Small intestine (tissue), 7 donors: Measurements from ENCODE around the gene FALEC. TPM values are rescaled to one million over a fixed set of nuclear protein-coding genes. Genes with fewer than 3 reads are reported as not detected.

Source experiments
- DNase-seq, 2 donors: peaks; one replicate each; pipeline versions ENCODE4 v3.0.0 to v3.0.0-alpha.2; 2013
- FAIRE-seq: peaks from 2 replicates; lab custom pipeline; 2012; peaks lifted over from hg19 to GRCh38; lab: Jason Lieb, UNC
- H3K27ac ChIP-seq, 3 donors: one replicate each; pipeline ENCODE4 v1.5.1; 2013; ENCODE audit warnings: low read length in 2 of 3, mild to moderate bottlenecking in 2 of 3, control low read depth in 1 of 3, inconsistent platforms in 1 of 3, low read depth in 1 of 3, moderate library complexity in 1 of 3
- H3K27me3 ChIP-seq, 3 donors: one replicate each; pipeline ENCODE4 v1.6.1; 2013; ENCODE audit warnings: low read length in 3 of 3, inconsistent platforms in 1 of 3; ENCODE audit not compliant: control insufficient read depth in 3 of 3, insufficient read depth in 3 of 3
- H3K36me3 ChIP-seq, 3 donors: one replicate each; pipeline ENCODE4 v1.6.1; 2013; ENCODE audit warnings: low read length in 3 of 3, inconsistent platforms in 1 of 3, low read depth in 1 of 3, mild to moderate bottlenecking in 1 of 3, moderate library complexity in 1 of 3; ENCODE audit not compliant: control insufficient read depth in 3 of 3, insufficient read depth in 2 of 3
- H3K4me1 ChIP-seq, 3 donors: one replicate each; pipeline ENCODE4 v1.6.1; 2013; ENCODE audit warnings: low read length in 2 of 3, inconsistent platforms in 1 of 3, low read depth in 1 of 3, mild to moderate bottlenecking in 1 of 3, moderate library complexity in 1 of 3; ENCODE audit not compliant: control insufficient read depth in 3 of 3, insufficient read depth in 2 of 3
- H3K4me3 ChIP-seq, 3 donors: one replicate each; pipeline ENCODE4 v1.5.1; 2013; ENCODE audit warnings: low read length in 3 of 3, control low read depth in 1 of 3, inconsistent platforms in 1 of 3, low read depth in 1 of 3, mild to moderate bottlenecking in 1 of 3, moderate library complexity in 1 of 3
- H3K9me3 ChIP-seq, 2 donors: one replicate each; pipeline ENCODE4 v1.6.1; 2013; ENCODE audit warnings: low read depth in 1 of 2, low read length in 1 of 2; ENCODE audit not compliant: control insufficient read depth in 2 of 2, insufficient read depth in 1 of 2
- WGBS, 3 donors: extraction: QIAGEN DNeasy Blood & Tissue Kit; methylation state at CpG; one replicate each; pipeline ENCODE4 v1.1.7; 2013; 5-methylcytosine and 5-hydroxymethylcytosine counted together
- polyA plus RNA-seq, 4 donors: library from polyadenylated mRNA; stranded (reverse) in 3 of 4; unstranded in 1 of 4; fragments of 200-250 nt in 3 of 4; fragments of 120-200 nt in 1 of 4; gene quantifications; one replicate each; pipeline versions ENCODE4 v1.2.1 to v1.2.3, GENCODE V29; 2013
- donor health status: healthy with polysubstance abuse.
- donor health status: control.
- donor health status: control.
- donor health status: Bipolar disorder and iron deficiency.
- donor health status: healthy.

FALEC gene
- polyA plus RNA-seq, 4 donors = 0.24 TPM; not detected in 3

DNA sequence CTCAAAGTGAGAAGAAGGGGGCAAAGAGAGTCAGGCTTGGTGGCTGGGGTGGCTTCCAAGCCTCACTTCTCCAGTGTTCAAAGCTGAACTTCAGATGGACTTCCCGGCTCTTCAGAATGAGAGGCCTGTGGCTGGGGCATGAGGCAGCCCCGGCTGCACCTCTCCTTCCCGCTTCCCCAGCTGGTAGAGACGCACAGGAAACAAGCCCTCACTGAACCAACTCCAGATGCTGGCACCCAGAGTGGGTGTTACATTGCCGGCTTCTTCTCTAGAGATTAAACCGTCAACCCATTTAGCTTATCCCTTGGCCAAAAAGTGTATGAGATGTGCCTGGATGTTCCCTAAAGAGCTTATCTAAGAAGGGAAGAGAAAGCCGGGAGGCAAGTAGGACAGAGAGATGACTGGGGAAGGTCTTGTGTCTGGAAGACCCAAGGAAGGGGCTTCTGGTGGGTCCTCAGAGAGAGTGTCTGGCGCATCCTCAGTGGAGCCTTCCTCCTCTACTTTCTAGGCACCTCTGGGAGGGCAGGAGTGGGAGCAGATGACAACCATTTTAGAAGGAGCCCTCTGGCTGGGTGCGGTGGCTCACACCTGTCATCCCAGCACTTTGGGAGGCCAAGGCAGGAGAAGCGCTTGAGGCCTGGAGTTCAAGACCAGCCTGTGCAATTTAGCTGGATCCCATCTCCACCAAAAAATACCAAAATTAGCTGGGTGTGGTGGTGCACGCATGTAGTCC, 35.7 kb downstream of the FALEC start:
- Histone ChIP-seq H3K4me3 (no peak overlapping the region), H3K9me3 (no peaks in the 10 kb centered on the region), H3K4me1 (peaks cover 0 to 29% (median 4%) of the 10 kb centered on the region in 3 donors), H3K36me3 (peaks cover 0 to 16% (median 0%) of the 10 kb centered on the region in 3 donors), H3K27me3 (peaks cover 0 to 17% (median 0%) of the 10 kb centered on the region in 3 donors), H3K27ac (peak overlapping the region in 2 of 3 donors; percentile 31 to 83)
- FAIRE-seq (no peak), DNase-seq (peak in 1 of 2 donors; percentile 13)
- 51 to 63% (median 55%) methylated on average over 11 of the region's 11 CpGs for WGBS, 3 donors

GRCh38 chr1:150551784-150552127, 36.2 kb downstream of the FALEC start:
- Histone ChIP-seq H3K36me3 (peaks cover 0 to 20% (median 0%) of the 10 kb centered on the region in 3 donors), H3K27ac (peak overlapping the region in 2 of 3 donors; percentile 31 to 83), H3K4me3 (no peak overlapping the region), H3K9me3 (no peaks in the 10 kb centered on the region), H3K4me1 (peaks cover 0 to 29% (median 4%) of the 10 kb centered on the region in 3 donors), H3K27me3 (peaks cover 0 to 17% (median 0%) of the 10 kb centered on the region in 3 donors)
- no peak for FAIRE-seq
- peak in 1 of 2 donors; percentile 2 for DNase-seq
- WGBS, 3 donors = 10 to 38% (median 25%) methylated on average over 1 of the region's 1 CpG

GRCh38 chr1:150552128-150552910, 36.8 kb downstream of the FALEC start:
- Histone ChIP-seq H3K4me1 (peaks cover 0 to 29% (median 4%) of the 10 kb centered on the region in 3 donors), H3K4me3 (no peak overlapping the region), H3K27me3 (peaks cover 0 to 17% (median 0%) of the 10 kb centered on the region in 3 donors), H3K9me3 (no peaks in the 10 kb centered on the region), H3K36me3 (peaks cover 0 to 24% (median 0%) of the 10 kb centered on the region in 3 donors), H3K27ac (peak overlapping the region in 2 of 3 donors; percentile 31 to 83)
- WGBS, 3 donors = 34 to 41% (median 40%) methylated on average over 12 to 13 of the region's 13 CpGs
- DNase-seq (peak in 1 of 2 donors; percentile 81), FAIRE-seq (no peak)

GRCh38 chr1:150552911-150553289, 37.3 kb downstream of the FALEC start:
- no peak for DNase-seq
- H3K4me3 ChIP-seq = no peak overlapping the region

DNA sequence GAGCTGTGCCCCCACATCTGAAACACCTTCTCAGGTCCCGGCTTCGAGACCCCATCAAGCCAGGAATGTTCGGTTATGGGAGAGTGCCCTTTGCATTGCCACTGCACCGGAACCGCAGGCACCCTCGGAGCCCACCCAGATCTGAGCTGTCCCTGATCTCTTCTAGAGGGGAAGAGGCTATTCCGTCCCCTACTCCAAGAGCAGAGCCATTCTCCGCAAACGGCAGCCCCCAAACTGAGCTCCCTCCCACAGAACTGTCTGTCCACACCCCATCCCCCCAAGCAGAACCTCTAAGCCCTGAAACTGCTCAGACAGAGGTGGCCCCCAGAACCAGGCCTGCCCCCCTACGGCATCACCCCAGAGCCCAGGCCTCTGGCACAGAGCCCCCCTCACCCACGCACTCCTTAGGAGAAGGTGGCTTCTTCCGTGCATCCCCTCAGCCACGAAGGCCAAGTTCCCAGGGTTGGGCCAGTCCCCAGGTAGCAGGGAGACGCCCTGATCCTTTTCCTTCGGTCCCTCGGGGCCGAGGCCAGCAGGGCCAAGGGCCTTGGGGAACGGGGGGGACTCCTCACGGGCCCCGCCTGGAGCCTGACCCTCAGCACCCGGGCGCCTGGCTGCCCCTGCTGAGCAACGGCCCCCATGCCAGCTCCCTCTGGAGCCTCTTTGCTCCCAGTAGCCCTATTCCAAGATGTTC, 38.0 kb downstream of the FALEC start:
- FAIRE-seq (no peak), DNase-seq (no peak)
- Histone ChIP-seq H3K36me3 (peaks cover 0 to 36% (median 0%) of the 10 kb centered on the region in 3 donors), H3K4me3 (no peak overlapping the region), H3K27me3 (peaks cover 0 to 16% (median 0%) of the 10 kb centered on the region in 3 donors), H3K9me3 (no peaks in the 10 kb centered on the region), H3K27ac (peak overlapping the region in 1 of 3 donors; percentile 13), H3K4me1 (peaks cover 0 to 25% (median 4%) of the 10 kb centered on the region in 3 donors)
- WGBS, 3 donors = 75 to 89% (median 87%) methylated on average over 19 to 23 of the region's 23 CpGs

More at GRCh38 chr1:150552911-150553289, 37.3 kb downstream of the FALEC start:
- peaks cover 0 to 17% (median 0%) of the 10 kb centered on the region in 3 donors for H3K27me3 ChIP-seq
- peak overlapping the region in 2 of 3 donors; percentile 23 to 83 for H3K27ac ChIP-seq
- H3K9me3 ChIP-seq = no peaks in the 10 kb centered on the region
- 72 to 82% (median 79%) methylated on average over 12 of the region's 12 CpGs for WGBS, 3 donors
- FAIRE-seq = no peak
- H3K4me1 ChIP-seq = peaks cover 0 to 29% (median 4%) of the 10 kb centered on the region in 3 donors
- H3K36me3 ChIP-seq = peaks cover 0 to 30% (median 0%) of the 10 kb centered on the region in 3 donors

GRCh38 chr1:150554086-150554452, 38.5 kb downstream of the FALEC start:
- no peak for FAIRE-seq
- 85 to 92% (median 87%) methylated on average over 7 to 8 of the region's 8 CpGs for WGBS, 3 donors

GRCh38 chr1:150555198-150555970, 39.8 kb downstream of the FALEC start:
- DNase-seq (no peak), FAIRE-seq (no peak)
- WGBS, 3 donors = 87 to 90% (median 87%) methylated on average over 19 of the region's 19 CpGs
- Histone ChIP-seq H3K36me3 (peaks cover 0 to 45% (median 0%) of the 10 kb centered on the region in 3 donors), H3K9me3 (no peaks in the 10 kb centered on the region), H3K27ac (no peak overlapping the region), H3K4me3 (no peak overlapping the region), H3K27me3 (peaks cover 0 to 5% (median 0%) of the 10 kb centered on the region in 3 donors), H3K4me1 (peaks cover 0 to 23% (median 5%) of the 10 kb centered on the region in 3 donors)

More at GRCh38 chr1:150554086-150554452, 38.5 kb downstream of the FALEC start:
- no peaks in the 10 kb centered on the region for H3K9me3 ChIP-seq
- no peak overlapping the region for H3K4me3 ChIP-seq
- peak overlapping the region in 1 of 3 donors; percentile 13 for H3K27ac ChIP-seq
- peaks cover 0 to 14% (median 0%) of the 10 kb centered on the region in 3 donors for H3K27me3 ChIP-seq
- peaks cover 0 to 42% (median 0%) of the 10 kb centered on the region in 3 donors for H3K36me3 ChIP-seq
- no peak for DNase-seq
- H3K4me1 ChIP-seq = peaks cover 0 to 24% (median 4%) of the 10 kb centered on the region in 3 donors
